ENCODE data around the gene NHSL2. TPM values are rescaled to one million over a fixed set of nuclear protein-coding genes. Genes with fewer than 3 reads are reported as not detected.

The NHSL2 gene
- total RNA-seq, 4 donors from 2014 or later: 1.5 to 2.7 (median 2.1) TPM

DNA sequence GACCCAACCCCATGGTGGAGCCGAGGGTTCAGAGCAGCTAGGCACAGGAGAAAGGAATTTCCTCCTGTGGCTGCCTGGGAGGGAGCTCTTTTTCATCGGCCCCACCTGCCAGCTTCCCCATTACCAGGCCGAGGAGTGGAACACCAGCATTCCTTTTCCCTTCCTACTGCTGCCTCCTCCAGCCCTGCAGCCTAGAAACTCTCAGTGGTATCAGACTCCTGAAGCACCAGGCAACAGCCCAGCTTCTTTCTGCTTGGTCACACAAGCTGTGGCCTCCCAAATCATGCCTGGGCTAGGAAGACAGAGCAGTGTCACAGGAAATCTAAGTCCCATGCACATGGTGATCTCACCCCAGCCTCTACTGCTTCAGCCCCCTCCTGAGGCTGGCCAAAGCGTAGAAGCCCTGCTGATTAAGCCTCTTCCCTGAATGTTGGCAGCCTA, 191.0 kb downstream of the NHSL2 start:
- TF ChIP-seq, protein P1, sequence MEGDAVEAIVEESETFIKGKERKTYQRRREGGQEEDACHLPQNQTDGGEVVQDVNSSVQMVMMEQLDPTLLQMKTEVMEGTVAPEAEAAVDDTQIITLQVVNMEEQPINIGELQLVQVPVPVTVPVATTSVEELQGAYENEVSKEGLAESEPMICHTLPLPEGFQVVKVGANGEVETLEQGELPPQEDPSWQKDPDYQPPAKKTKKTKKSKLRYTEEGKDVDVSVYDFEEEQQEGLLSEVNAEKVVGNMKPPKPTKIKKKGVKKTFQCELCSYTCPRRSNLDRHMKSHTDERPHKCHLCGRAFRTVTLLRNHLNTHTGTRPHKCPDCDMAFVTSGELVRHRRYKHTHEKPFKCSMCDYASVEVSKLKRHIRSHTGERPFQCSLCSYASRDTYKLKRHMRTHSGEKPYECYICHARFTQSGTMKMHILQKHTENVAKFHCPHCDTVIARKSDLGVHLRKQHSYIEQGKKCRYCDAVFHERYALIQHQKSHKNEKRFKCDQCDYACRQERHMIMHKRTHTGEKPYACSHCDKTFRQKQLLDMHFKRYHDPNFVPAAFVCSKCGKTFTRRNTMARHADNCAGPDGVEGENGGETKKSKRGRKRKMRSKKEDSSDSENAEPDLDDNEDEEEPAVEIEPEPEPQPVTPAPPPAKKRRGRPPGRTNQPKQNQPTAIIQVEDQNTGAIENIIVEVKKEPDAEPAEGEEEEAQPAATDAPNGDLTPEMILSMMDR (IDR thresholded peaks at IDR 0.05 in 4 of 5, conservative IDR thresholded peaks at IDR 0.05 in 1 of 5): no peak
- TF ChIP-seq POLR2A (IDR thresholded peaks at IDR 0.05): no peak
- Histone ChIP-seq H3K4me1 (no peaks in the 10 kb centered on the region), H3K4me3 (no peak overlapping the region), H3K27me3 (no peaks in the 10 kb centered on the region), H3K36me3 (no peaks in the 10 kb centered on the region), H3K27ac (no peak overlapping the region), H3K9me3 (no peaks in the 10 kb centered on the region)
- intact Hi-C loops (cut with DNase I; ENCODE audit: low total_unique reads) (no loop called here), in situ Hi-C loops (cut with MboI; ENCODE audit: low sequenced_read_pairs in 4 of 4) (no loop called here)
- ATAC-seq: no peak
- no peak for DNase-seq

DNA sequence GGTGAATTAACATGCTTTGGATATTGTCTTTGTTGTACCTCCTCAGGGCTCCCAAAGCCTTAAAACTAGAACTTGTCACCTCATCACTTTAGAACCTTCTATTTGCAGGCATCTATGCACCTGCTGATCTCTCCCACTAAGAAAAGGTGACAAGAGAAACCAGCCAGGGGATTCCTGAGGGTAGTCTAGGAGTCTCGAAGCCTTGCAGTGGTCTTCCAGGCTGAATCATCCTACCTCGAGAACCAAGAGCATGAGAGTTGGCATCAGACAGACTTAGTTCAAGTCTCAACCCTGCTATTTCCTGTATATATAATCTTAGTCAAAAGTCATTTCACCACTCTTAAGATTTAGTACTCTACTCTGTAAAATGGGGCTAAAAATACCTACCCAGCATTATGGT, 191.5 kb downstream of the NHSL2 start:
- DNase-seq: no peak
- H3K4me3 ChIP-seq: no peak overlapping the region

GRCh38 chrX:72102760-72103159, 192.1 kb downstream of the NHSL2 start:
- intact Hi-C loops (cut with DNase I; ENCODE audit: low total_unique reads) (no loop called here), in situ Hi-C loops (cut with MboI; ENCODE audit: low sequenced_read_pairs in 4 of 4) (no loop called here)
- H3K36me3 ChIP-seq: no peaks in the 10 kb centered on the region
- TF ChIP-seq POLR2A (IDR thresholded peaks at IDR 0.05): no peak
- TF ChIP-seq, protein P1 (IDR thresholded peaks at IDR 0.05 in 4 of 5, conservative IDR thresholded peaks at IDR 0.05 in 1 of 5): no peak
- no peak overlapping the region for H3K27ac ChIP-seq
- no peak overlapping the region for H3K4me3 ChIP-seq
- no peaks in the 10 kb centered on the region for H3K27me3 ChIP-seq
- no peaks in the 10 kb centered on the region for H3K9me3 ChIP-seq
- DNase-seq (no peak), ATAC-seq (no peak)
- no peaks in the 10 kb centered on the region for H3K4me1 ChIP-seq

More for the DNA sequence above, 191.5 kb downstream of the NHSL2 start:
- H3K27me3 ChIP-seq: no peaks in the 10 kb centered on the region
- no peaks in the 10 kb centered on the region for H3K36me3 ChIP-seq
- intact Hi-C loops (cut with DNase I; ENCODE audit: low total_unique reads): no loop called here
- in situ Hi-C loops (cut with MboI; ENCODE audit: low sequenced_read_pairs in 4 of 4): no loop called here
- TF ChIP-seq, protein P1 (IDR thresholded peaks at IDR 0.05 in 4 of 5, conservative IDR thresholded peaks at IDR 0.05 in 1 of 5): no peak
- TF ChIP-seq POLR2A (IDR thresholded peaks at IDR 0.05): no peak
- no peaks in the 10 kb centered on the region for H3K4me1 ChIP-seq
- ATAC-seq: no peak
- no peak overlapping the region for H3K27ac ChIP-seq
- no peaks in the 10 kb centered on the region for H3K9me3 ChIP-seq

GRCh38 chrX:72105436-72105835, 194.8 kb downstream of the NHSL2 start:
- DNase-seq (no peak), ATAC-seq (no peak)
- Histone ChIP-seq H3K9me3 (no peaks in the 10 kb centered on the region), H3K4me1 (no peaks in the 10 kb centered on the region), H3K27ac (no peak overlapping the region), H3K4me3 (no peak overlapping the region), H3K27me3 (no peaks in the 10 kb centered on the region), H3K36me3 (no peaks in the 10 kb centered on the region)
- no peak for TF ChIP-seq POLR2A (IDR thresholded peaks at IDR 0.05)
- TF ChIP-seq, protein P1 (IDR thresholded peaks at IDR 0.05 in 4 of 5, conservative IDR thresholded peaks at IDR 0.05 in 1 of 5): no peak
- in situ Hi-C loops (cut with MboI; ENCODE audit: low sequenced_read_pairs in 4 of 4): no loop called here
- intact Hi-C loops (cut with DNase I; ENCODE audit: low total_unique reads): no loop called here

GRCh38 chrX:72107320-72107719, 196.7 kb downstream of the NHSL2 start:
- no peak for ATAC-seq
- intact Hi-C loops (cut with DNase I; ENCODE audit: low total_unique reads) (no loop called here), in situ Hi-C loops (cut with MboI; ENCODE audit: low sequenced_read_pairs in 4 of 4) (no loop called here)
- H3K27me3 ChIP-seq: no peaks in the 10 kb centered on the region
- DNase-seq: no peak
- H3K36me3 ChIP-seq: no peaks in the 10 kb centered on the region
- no peak overlapping the region for H3K4me3 ChIP-seq
- H3K9me3 ChIP-seq: no peaks in the 10 kb centered on the region
- no peak for TF ChIP-seq POLR2A (IDR thresholded peaks at IDR 0.05)
- TF ChIP-seq, protein P1 (IDR thresholded peaks at IDR 0.05 in 4 of 5, conservative IDR thresholded peaks at IDR 0.05 in 1 of 5): no peak
- H3K27ac ChIP-seq: no peak overlapping the region
- no peaks in the 10 kb centered on the region for H3K4me1 ChIP-seq
